ENCODE data around the gene MXRA7.

- TF ChIP-seq CTCF (IDR thresholded peaks at IDR 0.05): no peak
- TF ChIP-seq POLR2AphosphoS5 (IDR thresholded peaks at IDR 0.05): no peak
- no peak for TF ChIP-seq POLR2A (IDR thresholded peaks at IDR 0.05)
- no peak for TF ChIP-seq EP300 (IDR thresholded peaks at IDR 0.05; ENCODE audit: low read depth)
These were observed 37.1 kb upstream of the MXRA7 start for GRCh38 chr17:76747716-76748363.

All from transverse colon (tissue), 4 donors.